Progenitor cell of endocrine pancreas (in vitro differentiated cells): ENCODE results near the gene STK32B. TPM values are rescaled to one million over a fixed set of nuclear protein-coding genes. Genes with fewer than 3 reads are reported as not detected.

Experiments used
- DNase-seq: peaks from one replicate; pipeline ENCODE4 v3.0.0; 2021; ENCODE audit warnings: low spot score; ENCODE audit not compliant: unreplicated experiment
- H3K27ac Mint-ChIP-seq: 2 replicates; pipeline ENCODE4 v1.8.0; 2021; ENCODE audit warnings: mild to moderate bottlenecking, moderate library complexity, mixed read lengths
- H3K27me3 Mint-ChIP-seq: 2 replicates; pipeline ENCODE4 v1.8.0; 2021; ENCODE audit warnings: mixed read lengths
- H3K36me3 Mint-ChIP-seq: 2 replicates; pipeline ENCODE4 v1.8.0; 2022; ENCODE audit warnings: mixed read lengths; ENCODE audit not compliant: insufficient read depth
- H3K4me1 Mint-ChIP-seq: 2 replicates; pipeline ENCODE4 v1.8.0; 2021; ENCODE audit warnings: low read depth, mixed read lengths
- H3K4me3 Mint-ChIP-seq: 2 replicates; pipeline ENCODE4 v1.8.0; 2021; ENCODE audit warnings: low read depth, mild to moderate bottlenecking, moderate library complexity, mixed read lengths
- H3K9me3 Mint-ChIP-seq: 2 replicates; pipeline ENCODE4 v1.8.0; 2021; ENCODE audit warnings: low read depth, mixed read lengths
- total RNA-seq: library from RNA; stranded (reverse); gene quantifications from 2 replicates; pipeline ENCODE4 v1.2.1, GENCODE V29; 2021
- TF ChIP-seq, protein P1 (sequence below): fragments of 200-600 bp; sonication (generic); IDR thresholded peaks from one replicate; pipeline ENCODE4 v1.5.0; 2021; ENCODE audit warnings: antibody characterized with exemption, mild to moderate bottlenecking; ENCODE audit not compliant: unreplicated experiment

Gene STK32B
- total RNA-seq, 1 donor from 2014 or later = 0.36 TPM

- H3K9me3 Mint-ChIP-seq = peaks cover 10% of the 10 kb centered on the region
- peaks cover 5% of the 10 kb centered on the region for H3K4me1 Mint-ChIP-seq
- no peak overlapping the region for H3K4me3 Mint-ChIP-seq
- H3K36me3 Mint-ChIP-seq = no peaks in the 10 kb centered on the region
- H3K27me3 Mint-ChIP-seq = peaks cover 7% of the 10 kb centered on the region
- no peak overlapping the region for H3K27ac Mint-ChIP-seq
- no peak for DNase-seq
- TF ChIP-seq, protein P1, sequence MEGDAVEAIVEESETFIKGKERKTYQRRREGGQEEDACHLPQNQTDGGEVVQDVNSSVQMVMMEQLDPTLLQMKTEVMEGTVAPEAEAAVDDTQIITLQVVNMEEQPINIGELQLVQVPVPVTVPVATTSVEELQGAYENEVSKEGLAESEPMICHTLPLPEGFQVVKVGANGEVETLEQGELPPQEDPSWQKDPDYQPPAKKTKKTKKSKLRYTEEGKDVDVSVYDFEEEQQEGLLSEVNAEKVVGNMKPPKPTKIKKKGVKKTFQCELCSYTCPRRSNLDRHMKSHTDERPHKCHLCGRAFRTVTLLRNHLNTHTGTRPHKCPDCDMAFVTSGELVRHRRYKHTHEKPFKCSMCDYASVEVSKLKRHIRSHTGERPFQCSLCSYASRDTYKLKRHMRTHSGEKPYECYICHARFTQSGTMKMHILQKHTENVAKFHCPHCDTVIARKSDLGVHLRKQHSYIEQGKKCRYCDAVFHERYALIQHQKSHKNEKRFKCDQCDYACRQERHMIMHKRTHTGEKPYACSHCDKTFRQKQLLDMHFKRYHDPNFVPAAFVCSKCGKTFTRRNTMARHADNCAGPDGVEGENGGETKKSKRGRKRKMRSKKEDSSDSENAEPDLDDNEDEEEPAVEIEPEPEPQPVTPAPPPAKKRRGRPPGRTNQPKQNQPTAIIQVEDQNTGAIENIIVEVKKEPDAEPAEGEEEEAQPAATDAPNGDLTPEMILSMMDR = no peak
These were observed 81.9 kb downstream of the STK32B start for GRCh38 chr4:5133201-5133600.

- no peak for DNase-seq
- H3K9me3 Mint-ChIP-seq = peaks cover 10% of the 10 kb centered on the region
These were observed 82.8 kb downstream of the STK32B start for GRCh38 chr4:5133933-5134594.

GRCh38 chr4:5134620-5135019, 83.3 kb downstream of the STK32B start:
- no peaks in the 10 kb centered on the region for H3K36me3 Mint-ChIP-seq
- peaks cover 10% of the 10 kb centered on the region for H3K9me3 Mint-ChIP-seq
- no peak overlapping the region for H3K4me3 Mint-ChIP-seq
- H3K27me3 Mint-ChIP-seq = peaks cover 14% of the 10 kb centered on the region
- H3K4me1 Mint-ChIP-seq = no peaks in the 10 kb centered on the region
- no peak overlapping the region for H3K27ac Mint-ChIP-seq
- TF ChIP-seq, protein P1 = no peak
- no peak for DNase-seq

More at GRCh38 chr4:5133933-5134594, 82.8 kb downstream of the STK32B start:
- TF ChIP-seq, protein P1 = no peak
- Mint-ChIP-seq H3K4me1 (no peaks in the 10 kb centered on the region), H3K27ac (no peak overlapping the region), H3K36me3 (no peaks in the 10 kb centered on the region), H3K27me3 (peaks cover 11% of the 10 kb centered on the region), H3K4me3 (no peak overlapping the region)

DNA sequence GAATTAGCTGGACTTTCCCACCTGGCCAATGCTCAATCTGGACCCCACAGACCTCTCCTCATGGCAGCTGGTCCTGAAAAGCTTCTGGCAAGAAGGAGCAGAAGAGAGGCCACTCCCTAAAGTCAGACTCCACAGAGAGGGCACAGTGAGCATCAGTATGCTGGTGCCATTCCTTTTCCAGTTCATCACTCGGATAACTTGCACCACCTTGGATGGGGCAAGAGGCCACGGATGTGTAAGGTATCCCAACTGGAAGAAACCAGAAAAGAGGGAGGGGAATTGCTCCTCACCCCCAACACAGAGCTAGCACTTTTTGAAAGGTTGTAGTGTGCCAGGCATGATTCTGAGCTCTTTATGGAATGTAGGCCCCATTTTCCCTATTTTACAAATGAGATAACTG, 85.9 kb downstream of the STK32B start:
- Mint-ChIP-seq H3K36me3 (no peaks in the 10 kb centered on the region), H3K27me3 (peaks cover 11% of the 10 kb centered on the region), H3K27ac (no peak overlapping the region), H3K9me3 (no peaks in the 10 kb centered on the region), H3K4me1 (no peaks in the 10 kb centered on the region), H3K4me3 (no peak overlapping the region)
- DNase-seq = no peak
- TF ChIP-seq, protein P1 = no peak

- no peak overlapping the region for H3K4me3 Mint-ChIP-seq
- H3K36me3 Mint-ChIP-seq = no peaks in the 10 kb centered on the region
- H3K27me3 Mint-ChIP-seq = peaks cover 11% of the 10 kb centered on the region
- DNase-seq = no peak
- H3K4me1 Mint-ChIP-seq = no peaks in the 10 kb centered on the region
- no peak overlapping the region for H3K27ac Mint-ChIP-seq
- no peaks in the 10 kb centered on the region for H3K9me3 Mint-ChIP-seq
- TF ChIP-seq, protein P1 = no peak
These were observed 86.6 kb downstream of the STK32B start for GRCh38 chr4:5137927-5138326.
